GM23248 (cell line): ENCODE data around the gene BMERB1. TPM values are rescaled to one million over a fixed set of nuclear protein-coding genes. Genes with fewer than 3 reads are reported as not detected.

Experiments used
- DNase-seq: peaks from one replicate; pipeline ENCODE4 v3.0.0-alpha.2; 2015
- H2AFZ ChIP-seq: fragments of 200-600 bp; sonication (generic); 2 replicates; pipeline ENCODE4 v1.6.1; 2016; ENCODE audit warnings: antibody characterized with exemption
- H3F3A ChIP-seq: fragments of 200-600 bp; sonication (generic); 2 replicates; pipeline ENCODE4 v1.6.1; 2016; ENCODE audit warnings: mild to moderate bottlenecking, antibody characterized with exemption, mixed run types; ENCODE audit not compliant: insufficient read depth
- H3K27ac ChIP-seq: fragments of 200-600 bp; sonication (generic); 2 replicates; pipeline ENCODE4 v1.5.1; 2016; ENCODE audit warnings: mild to moderate bottlenecking
- H3K27me3 ChIP-seq: fragments of 200-600 bp; sonication (generic); replicated peaks from 2 replicates; pipeline ENCODE4 v1.6.1; 2016; ENCODE audit warnings: mild to moderate bottlenecking; ENCODE audit not compliant: insufficient read depth
- H3K36me3 ChIP-seq: fragments of 200-600 bp; sonication (generic); 2 replicates; pipeline ENCODE4 v1.6.1; 2016; ENCODE audit warnings: low read depth, mild to moderate bottlenecking
- H3K4me1 ChIP-seq: fragments of 200-600 bp; sonication (generic); 2 replicates; pipeline ENCODE4 v1.6.1; 2016; ENCODE audit warnings: mild to moderate bottlenecking; ENCODE audit not compliant: insufficient read depth
- H3K4me2 ChIP-seq: fragments of 200-600 bp; sonication (generic); one replicate; pipeline ENCODE4 v1.6.1; 2016; ENCODE audit warnings: mild to moderate bottlenecking; ENCODE audit not compliant: unreplicated experiment
- H3K4me3 ChIP-seq: fragments of 200-600 bp; sonication (generic); 2 replicates; pipeline ENCODE4 v1.5.1; 2016; ENCODE audit warnings: mild to moderate bottlenecking
- H3K79me2 ChIP-seq: fragments of 200-600 bp; sonication (generic); 2 replicates; pipeline ENCODE4 v1.6.1; 2016; ENCODE audit warnings: mild to moderate bottlenecking; ENCODE audit not compliant: insufficient read depth
- H3K9ac ChIP-seq: fragments of 200-600 bp; sonication (generic); 2 replicates; pipeline ENCODE4 v1.6.1; 2016; ENCODE audit warnings: mild to moderate bottlenecking
- H3K9me2 ChIP-seq: fragments of 200-600 bp; sonication (generic); 2 replicates; pipeline ENCODE4 v1.6.1; 2016; ENCODE audit warnings: mixed run types, mild to moderate bottlenecking, moderate library complexity; ENCODE audit not compliant: insufficient read depth
- H3K9me3 ChIP-seq: fragments of 200-600 bp; sonication (generic); one replicate; pipeline ENCODE4 v1.6.1; 2017; ENCODE audit warnings: low read depth
- H4K20me1 ChIP-seq: fragments of 200-600 bp; sonication (generic); 2 replicates; pipeline ENCODE4 v1.6.0; 2016; ENCODE audit not compliant: insufficient read depth
- EZH2 ChIP-seq: fragments of 200-600 bp; sonication (generic); IDR thresholded peaks from 2 replicates; pipeline ENCODE4 v1.6.1; 2018; ENCODE audit warnings: antibody characterized with exemption, mild to moderate bottlenecking; ENCODE audit not compliant: insufficient read depth, poor library complexity, severe bottlenecking
- EZH2phosphoT487 ChIP-seq: fragments of 200-600 bp; sonication (generic); IDR thresholded peaks from 2 replicates; pipeline ENCODE4 v1.6.1; 2018; ENCODE audit warnings: antibody characterized with exemption, moderate library complexity, mild to moderate bottlenecking, low read depth; ENCODE audit not compliant: insufficient read depth
- WGBS, 2 experiments: methylation state at CpG; one replicate each; pipeline ENCODE4 v1.1.6; 2015 to 2017; ENCODE audit warnings: low lambda C conversion rate in 2 of 2, low coverage in 1 of 2; ENCODE audit errors: missing lambda C conversion rate in 2 of 2; 5-methylcytosine and 5-hydroxymethylcytosine counted together
- in situ Hi-C: fragments of 300-500 bp; cut with MboI; formaldehyde crosslinking; loops from 2 replicates; pipeline ENCODE4 v1.15.0; 2020
- polyA plus RNA-seq: library from polyadenylated mRNA; unstranded; fragments of >200 nt; fragmentation: Nextera tagmentation; extraction: Ambion mirVana; gene quantifications from 2 replicates; pipeline ENCODE4 v1.2.1, GENCODE V29; 2016
- total RNA-seq: library from RNA; depleted of rRNA; stranded (reverse); fragments of >200 nt; shearing (Covaris generic); gene quantifications from 2 replicates; pipeline ENCODE4 v1.2.3, GENCODE V29; 2014

Gene BMERB1
- total and polyA plus RNA-seq, 2 experiments from 2014 or later, result 55.2 to 94.1 TPM

DNA sequence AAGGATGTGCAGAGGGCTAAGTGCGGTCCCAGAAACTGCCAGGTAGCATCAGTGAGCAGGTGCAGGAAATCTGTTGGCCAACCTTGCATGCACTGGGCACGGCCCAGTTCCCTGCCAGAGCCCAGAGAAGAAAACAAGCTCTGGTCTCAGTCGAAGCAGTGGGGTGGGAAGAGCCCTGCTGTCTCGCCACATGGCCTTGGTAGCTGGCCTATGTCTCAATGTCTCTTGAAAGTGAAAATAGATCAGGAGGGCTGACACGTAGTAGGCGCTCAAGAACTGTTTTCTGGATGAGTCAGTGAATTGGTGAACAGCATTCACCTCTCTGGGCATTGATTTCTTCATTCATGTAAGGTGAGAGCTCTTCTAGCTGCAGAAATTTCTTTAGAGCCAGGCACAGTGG, 118.1 kb downstream of the BMERB1 start:
- Histone ChIP-seq H3K9ac (no peak overlapping the region), H3K79me2 (peaks cover 10% of the 10 kb centered on the region; the same call in 1 of the 2 replicates), H4K20me1 (no peaks in the 10 kb centered on the region; the same call in 1 of the 2 replicates), H2AFZ (no peak overlapping the region), H3K4me2 (no peak overlapping the region), H3F3A (0 out of 2 replicates have a peak, but pooled peaks cover 6% of the 10 kb centered on the region), H3K9me2 (no peaks in the 10 kb centered on the region), H3K4me3 (no peak overlapping the region), H3K27me3 (no peaks in the 10 kb centered on the region), H3K9me3 (no peaks in the 10 kb centered on the region), H3K27ac (no peak overlapping the region), H3K36me3 (peaks cover 4% of the 10 kb centered on the region; the same call in 1 of the 2 replicates), H3K4me1 (no peaks in the 10 kb centered on the region)
- WGBS, 2 experiments, result 95 to 96% methylated on average over 6 of the region's 6 CpGs
- in situ Hi-C loops, result no loop called here
- DNase-seq, result no peak
- no peak for TF ChIP-seq EZH2

GRCh38 chr16:15553313-15554088, 119.1 kb downstream of the BMERB1 start:
- Histone ChIP-seq H3F3A (no peaks in the 10 kb centered on the region), H2AFZ (no peak overlapping the region), H3K9me3 (no peaks in the 10 kb centered on the region), H3K4me3 (no peak overlapping the region), H3K27me3 (no peaks in the 10 kb centered on the region), H3K4me1 (no peaks in the 10 kb centered on the region), H3K4me2 (no peak overlapping the region), H3K9ac (no peak overlapping the region), H3K9me2 (no peaks in the 10 kb centered on the region), H3K79me2 (peaks cover 10% of the 10 kb centered on the region; the same call in 1 of the 2 replicates), H3K36me3 (no peaks in the 10 kb centered on the region), H3K27ac (no peak overlapping the region), H4K20me1 (0 out of 2 replicates have a peak, but pooled peaks cover 2% of the 10 kb centered on the region)
- in situ Hi-C loops, result no loop called here
- TF ChIP-seq EZH2phosphoT487 (no peak), EZH2 (no peak)
- WGBS, 2 experiments, result 61% methylated on average over 10 of the region's 10 CpGs
- peak; percentile 54 for DNase-seq

GRCh38 chr16:15556130-15556529, 121.7 kb downstream of the BMERB1 start:
- H3K27me3 ChIP-seq, result no peaks in the 10 kb centered on the region
- H3K79me2 ChIP-seq, result peaks cover 10% of the 10 kb centered on the region; the same call in 1 of the 2 replicates
- no peaks in the 10 kb centered on the region for H3K4me1 ChIP-seq
- H3K9me2 ChIP-seq, result no peaks in the 10 kb centered on the region
- DNase-seq, result no peak
- WGBS, 2 experiments, result 98% methylated on average over 5 of the region's 5 CpGs
- no peak overlapping the region for H2AFZ ChIP-seq
- H3K9me3 ChIP-seq, result no peaks in the 10 kb centered on the region
- no peak overlapping the region for H3K4me2 ChIP-seq
- in situ Hi-C loops, result no loop called here
- TF ChIP-seq EZH2phosphoT487 (no peak), EZH2 (no peak)
- H3K27ac ChIP-seq, result no peak overlapping the region
- no peaks in the 10 kb centered on the region for H3F3A ChIP-seq
- no peak overlapping the region for H3K4me3 ChIP-seq
- H3K36me3 ChIP-seq, result no peaks in the 10 kb centered on the region
- 0 out of 2 replicates have a peak, but pooled peaks cover 3% of the 10 kb centered on the region for H4K20me1 ChIP-seq
- H3K9ac ChIP-seq, result no peak overlapping the region

- Histone ChIP-seq H3K9me2 (no peaks in the 10 kb centered on the region), H3K4me3 (no peak overlapping the region), H3K36me3 (no peaks in the 10 kb centered on the region), H3K27ac (no peak overlapping the region), H3K79me2 (peaks cover 10% of the 10 kb centered on the region; the same call in 1 of the 2 replicates), H3K9me3 (no peaks in the 10 kb centered on the region), H3K27me3 (no peaks in the 10 kb centered on the region), H3K9ac (no peak overlapping the region), H3F3A (no peaks in the 10 kb centered on the region), H4K20me1 (0 out of 2 replicates have a peak, but pooled peaks cover 3% of the 10 kb centered on the region), H2AFZ (no peak overlapping the region), H3K4me2 (no peak overlapping the region), H3K4me1 (no peaks in the 10 kb centered on the region)
- in situ Hi-C loops, result no loop called here
- no peak for TF ChIP-seq EZH2
- no peak for TF ChIP-seq EZH2phosphoT487
- DNase-seq, result no peak
- WGBS, 2 experiments, result 98 to 99% methylated on average over 6 of the region's 6 CpGs
These were observed 122.9 kb downstream of the BMERB1 start for GRCh38 chr16:15557258-15557657.
